Ovary (tissue), 3 donors: Measurements from ENCODE around the gene RNF32.

ENCODE experiments used
- POLR2A ChIP-seq: fragments of 450-650 bp; IDR thresholded peaks from one replicate; pipeline ENCODE4 v1.6.1; 2017; ENCODE audit warnings: antibody characterized with exemption, mild to moderate bottlenecking, moderate library complexity
- TF ChIP-seq, protein P1 (sequence below), 3 donors: fragments of 450-650 bp in 2 of 3; fragments of 200-600 bp in 1 of 3; IDR thresholded peaks; one replicate each; pipeline versions ENCODE4 v1.5.1 to v1.8.0; 2016 to 2022; ENCODE audit warnings: antibody characterized with exemption in 3 of 3, mild to moderate bottlenecking in 1 of 3
- donor health status: DM: no; HTN: no; CAD: no.

DNA sequence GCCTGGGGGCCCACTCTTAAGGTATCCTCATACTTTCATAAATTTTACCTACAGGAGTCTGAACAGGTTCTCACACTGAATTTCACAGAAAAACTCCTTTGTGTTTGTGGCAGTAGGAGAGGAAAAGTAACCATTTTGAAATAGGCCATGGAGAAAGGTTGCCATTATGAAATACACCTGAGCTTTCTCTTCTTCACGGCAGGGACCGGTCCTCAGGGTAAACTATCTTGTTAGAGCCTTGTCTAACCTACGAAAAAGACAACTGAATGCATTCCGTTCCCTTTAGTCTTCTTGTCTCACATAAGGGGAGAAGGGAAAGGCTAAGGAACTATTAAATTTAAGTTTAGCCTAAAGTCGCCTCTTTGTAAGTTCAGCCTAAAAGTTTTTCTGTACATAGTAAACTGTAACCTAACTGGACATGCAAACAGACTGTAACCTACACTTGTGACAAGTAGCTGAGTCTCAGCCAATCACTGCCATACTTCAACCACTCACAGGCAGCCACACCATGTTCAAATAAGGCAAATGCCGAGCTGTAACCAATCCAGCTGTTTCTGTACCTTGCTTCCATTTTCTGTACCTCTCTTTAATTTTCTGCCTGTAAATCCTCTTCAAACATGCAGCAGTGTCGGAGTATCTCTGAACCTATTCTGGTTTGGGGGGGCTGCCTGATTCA, 14.2 kb upstream of the RNF32 start:
- TF ChIP-seq, protein P1, sequence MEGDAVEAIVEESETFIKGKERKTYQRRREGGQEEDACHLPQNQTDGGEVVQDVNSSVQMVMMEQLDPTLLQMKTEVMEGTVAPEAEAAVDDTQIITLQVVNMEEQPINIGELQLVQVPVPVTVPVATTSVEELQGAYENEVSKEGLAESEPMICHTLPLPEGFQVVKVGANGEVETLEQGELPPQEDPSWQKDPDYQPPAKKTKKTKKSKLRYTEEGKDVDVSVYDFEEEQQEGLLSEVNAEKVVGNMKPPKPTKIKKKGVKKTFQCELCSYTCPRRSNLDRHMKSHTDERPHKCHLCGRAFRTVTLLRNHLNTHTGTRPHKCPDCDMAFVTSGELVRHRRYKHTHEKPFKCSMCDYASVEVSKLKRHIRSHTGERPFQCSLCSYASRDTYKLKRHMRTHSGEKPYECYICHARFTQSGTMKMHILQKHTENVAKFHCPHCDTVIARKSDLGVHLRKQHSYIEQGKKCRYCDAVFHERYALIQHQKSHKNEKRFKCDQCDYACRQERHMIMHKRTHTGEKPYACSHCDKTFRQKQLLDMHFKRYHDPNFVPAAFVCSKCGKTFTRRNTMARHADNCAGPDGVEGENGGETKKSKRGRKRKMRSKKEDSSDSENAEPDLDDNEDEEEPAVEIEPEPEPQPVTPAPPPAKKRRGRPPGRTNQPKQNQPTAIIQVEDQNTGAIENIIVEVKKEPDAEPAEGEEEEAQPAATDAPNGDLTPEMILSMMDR (IDR thresholded peaks at IDR 0.05): no peak
- no peak for TF ChIP-seq POLR2A
